Measurements from ENCODE around the gene DPM2.

GRCh38 chr9:127977884-127978647, 40.4 kb upstream of the DPM2 start:
- TF ChIP-seq CTCF (IDR thresholded peaks at IDR 0.05; ENCODE audit: insufficient read depth, low read length, poor library complexity, severe bottlenecking) (no peak), EZH2phosphoT487 (conservative IDR thresholded peaks at IDR 0.05; ENCODE audit: low read length) (no peak)
